ENCODE data around the gene PGF.

DNA sequence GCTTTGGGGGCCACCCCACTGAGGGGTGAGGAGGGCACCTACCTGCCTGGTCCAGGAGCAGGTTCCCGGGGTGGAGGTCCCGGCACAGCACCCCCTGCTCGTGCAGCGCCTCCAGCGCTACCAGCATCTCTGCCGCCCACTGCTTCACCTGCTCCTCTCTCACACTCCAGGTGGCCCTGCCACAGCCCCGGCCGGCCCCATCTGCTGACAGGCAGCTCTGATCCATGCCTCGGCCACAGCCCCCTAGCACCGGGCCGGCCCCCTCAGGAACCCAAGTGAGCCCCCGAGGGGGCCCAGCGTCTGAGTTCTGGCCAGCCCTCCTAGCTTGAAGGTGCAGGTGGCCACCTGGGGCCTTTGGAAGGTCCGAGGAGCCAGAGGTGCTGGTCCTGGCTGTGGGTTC is 45.9 kb downstream of the PGF start:
- TF ChIP-seq POLR2A (IDR thresholded peaks at IDR 0.05) = no peak
- TF ChIP-seq, protein P1, sequence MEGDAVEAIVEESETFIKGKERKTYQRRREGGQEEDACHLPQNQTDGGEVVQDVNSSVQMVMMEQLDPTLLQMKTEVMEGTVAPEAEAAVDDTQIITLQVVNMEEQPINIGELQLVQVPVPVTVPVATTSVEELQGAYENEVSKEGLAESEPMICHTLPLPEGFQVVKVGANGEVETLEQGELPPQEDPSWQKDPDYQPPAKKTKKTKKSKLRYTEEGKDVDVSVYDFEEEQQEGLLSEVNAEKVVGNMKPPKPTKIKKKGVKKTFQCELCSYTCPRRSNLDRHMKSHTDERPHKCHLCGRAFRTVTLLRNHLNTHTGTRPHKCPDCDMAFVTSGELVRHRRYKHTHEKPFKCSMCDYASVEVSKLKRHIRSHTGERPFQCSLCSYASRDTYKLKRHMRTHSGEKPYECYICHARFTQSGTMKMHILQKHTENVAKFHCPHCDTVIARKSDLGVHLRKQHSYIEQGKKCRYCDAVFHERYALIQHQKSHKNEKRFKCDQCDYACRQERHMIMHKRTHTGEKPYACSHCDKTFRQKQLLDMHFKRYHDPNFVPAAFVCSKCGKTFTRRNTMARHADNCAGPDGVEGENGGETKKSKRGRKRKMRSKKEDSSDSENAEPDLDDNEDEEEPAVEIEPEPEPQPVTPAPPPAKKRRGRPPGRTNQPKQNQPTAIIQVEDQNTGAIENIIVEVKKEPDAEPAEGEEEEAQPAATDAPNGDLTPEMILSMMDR (IDR thresholded peaks at IDR 0.05) = no peak
